Fibroblast of gingiva (primary cell): ENCODE measurements around the gene RAB6D.
"Not testable (repeated sequence)": the region's sequence is repeated elsewhere in the genome, so short reads cannot be mapped to it uniquely, and the experiment has no call there.

Experiments used
- DNase-seq: peaks from one replicate; pipeline ENCODE4 v3.0.0-alpha.2; 2011; ENCODE audit warnings: low read depth

RAB6D gene

DNA sequence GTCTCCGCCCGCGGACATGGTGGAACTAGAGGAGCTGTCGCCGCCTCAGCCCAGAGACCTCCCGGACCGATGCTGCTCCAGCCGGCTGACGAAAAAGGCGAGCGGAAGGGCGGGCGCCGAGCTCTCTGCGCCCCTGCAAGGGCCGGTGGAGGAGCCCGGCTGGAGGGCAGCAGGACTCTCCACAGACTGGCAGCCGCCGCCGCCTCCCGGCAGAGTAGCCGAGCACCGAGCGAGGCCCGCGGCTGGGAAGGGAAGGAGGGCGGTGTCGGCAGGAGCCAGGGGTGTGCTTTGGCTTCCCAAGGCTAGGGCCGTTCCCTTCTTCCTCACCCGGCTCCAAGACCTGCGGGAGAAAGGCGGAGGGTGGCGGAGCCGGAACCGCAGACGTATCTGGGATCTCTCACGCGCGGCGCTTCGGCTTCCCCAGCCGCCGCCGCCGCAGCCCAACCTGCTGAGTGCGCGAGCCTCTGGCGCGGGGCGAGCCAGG, at the start of gene RAB6D:
TSS of gene RAB6D (minus strand) at position 466 of the 484 bp plus-strand sequence. CDS start at position 18, 448 bp downstream.
- not testable (repeated sequence) for DNase-seq

DNA sequence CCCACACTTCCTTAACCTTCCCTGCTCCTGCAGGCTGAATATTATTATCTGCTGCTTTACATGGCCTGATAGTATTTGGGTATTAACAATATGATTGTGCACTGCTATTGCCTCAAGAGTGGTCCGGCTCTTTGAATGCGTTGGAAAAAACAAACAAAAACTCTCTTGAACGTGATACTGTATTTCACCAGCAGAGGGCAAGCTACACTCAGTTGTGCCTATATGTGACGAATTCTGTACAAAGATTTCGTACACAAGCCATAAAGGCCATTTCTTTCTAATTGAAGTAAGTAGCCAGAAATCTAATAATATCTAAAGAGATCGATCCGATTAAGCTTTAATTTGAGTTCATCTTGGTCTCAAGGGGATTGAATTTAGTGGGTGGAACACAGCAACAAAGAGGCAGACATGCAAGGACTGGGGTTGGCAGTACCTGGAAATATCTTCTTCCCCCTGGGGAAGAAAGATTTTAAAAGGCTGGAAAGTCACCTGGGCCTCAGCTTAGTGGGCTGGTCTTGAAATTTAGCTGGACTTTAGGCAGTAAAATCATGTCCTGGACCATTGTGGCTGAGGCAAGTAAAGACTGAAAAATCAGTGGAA, 49.3 kb upstream of the RAB6D start:
- DNase-seq: peak; percentile 38

DNA sequence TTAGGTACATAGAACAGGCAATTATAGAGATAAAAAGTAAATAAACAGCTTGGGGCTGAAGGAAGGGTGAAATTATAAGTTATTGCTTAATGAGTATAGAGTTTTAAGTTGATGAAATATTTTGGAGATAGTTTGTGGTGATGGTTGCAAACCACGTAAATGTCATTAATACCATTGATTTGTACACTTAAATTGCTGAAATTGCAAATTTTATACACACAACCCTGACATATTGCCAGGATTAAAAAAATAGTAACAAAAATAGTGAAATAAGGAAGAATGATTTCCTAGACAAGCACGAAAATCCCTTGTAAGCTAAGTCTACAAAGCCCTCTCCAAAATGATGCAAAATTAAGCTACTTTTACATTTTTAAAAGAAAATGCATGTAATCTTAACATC, 46.2 kb upstream of the RAB6D start:
- no peak for DNase-seq

DNA sequence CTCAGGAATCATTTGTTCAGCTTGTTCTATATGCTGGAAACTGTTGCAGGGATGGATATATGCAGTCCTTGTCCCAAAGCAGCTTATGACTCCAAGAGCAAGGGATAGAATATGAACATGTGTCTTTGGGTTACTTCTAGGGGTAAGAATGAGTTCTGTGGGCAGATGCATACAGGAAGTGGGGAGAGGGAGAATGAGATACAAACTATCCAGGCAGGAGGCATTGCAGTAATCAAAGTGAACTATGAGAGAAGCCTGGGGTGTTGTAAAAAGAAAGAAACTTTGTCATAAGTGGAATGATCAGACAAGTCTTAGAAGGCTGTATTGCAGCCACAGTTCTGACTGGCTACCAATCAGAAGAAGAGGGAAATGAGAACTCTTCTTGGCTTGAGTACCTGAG, 44.8 kb upstream of the RAB6D start:
- DNase-seq: no peak

DNA sequence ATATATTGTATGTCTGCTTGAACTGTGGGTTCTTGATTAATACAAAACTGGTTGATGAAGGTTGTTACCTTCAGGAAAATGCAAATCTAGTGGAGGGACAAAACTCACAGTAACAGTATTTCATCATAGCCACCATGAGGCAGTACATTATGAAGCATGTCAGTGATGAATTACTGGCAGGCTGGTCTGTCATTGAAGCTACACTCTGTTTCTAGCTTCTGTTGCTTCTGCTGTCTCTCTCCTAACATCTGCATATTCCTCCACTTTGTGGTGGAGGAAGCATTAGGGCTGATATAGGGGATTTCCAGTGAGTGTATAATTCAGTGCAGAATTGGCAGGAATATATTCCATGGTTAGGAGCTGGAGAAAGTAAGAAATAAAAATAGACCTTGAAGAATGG, 44.2 kb upstream of the RAB6D start:
- DNase-seq: no peak

DNA sequence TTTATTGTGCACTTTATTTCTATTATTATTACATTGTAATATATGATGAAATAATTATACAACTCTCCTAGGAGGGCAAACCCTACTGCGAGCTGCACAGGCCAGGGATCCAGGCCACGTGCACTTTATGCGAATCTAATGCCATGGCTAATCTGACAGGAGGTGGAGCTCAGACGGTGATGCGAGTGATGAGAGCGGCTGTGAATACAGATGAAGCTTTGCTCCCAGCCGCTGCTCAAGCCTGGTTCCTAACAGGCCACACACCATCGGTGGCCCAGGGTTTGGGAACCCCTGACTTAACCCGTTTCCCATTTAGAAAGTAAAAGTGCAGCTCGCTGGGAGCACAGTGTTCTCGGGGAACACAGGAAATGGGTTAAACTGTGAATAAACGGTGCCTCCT, 40.8 kb upstream of the RAB6D start:
- no peak for DNase-seq

DNA sequence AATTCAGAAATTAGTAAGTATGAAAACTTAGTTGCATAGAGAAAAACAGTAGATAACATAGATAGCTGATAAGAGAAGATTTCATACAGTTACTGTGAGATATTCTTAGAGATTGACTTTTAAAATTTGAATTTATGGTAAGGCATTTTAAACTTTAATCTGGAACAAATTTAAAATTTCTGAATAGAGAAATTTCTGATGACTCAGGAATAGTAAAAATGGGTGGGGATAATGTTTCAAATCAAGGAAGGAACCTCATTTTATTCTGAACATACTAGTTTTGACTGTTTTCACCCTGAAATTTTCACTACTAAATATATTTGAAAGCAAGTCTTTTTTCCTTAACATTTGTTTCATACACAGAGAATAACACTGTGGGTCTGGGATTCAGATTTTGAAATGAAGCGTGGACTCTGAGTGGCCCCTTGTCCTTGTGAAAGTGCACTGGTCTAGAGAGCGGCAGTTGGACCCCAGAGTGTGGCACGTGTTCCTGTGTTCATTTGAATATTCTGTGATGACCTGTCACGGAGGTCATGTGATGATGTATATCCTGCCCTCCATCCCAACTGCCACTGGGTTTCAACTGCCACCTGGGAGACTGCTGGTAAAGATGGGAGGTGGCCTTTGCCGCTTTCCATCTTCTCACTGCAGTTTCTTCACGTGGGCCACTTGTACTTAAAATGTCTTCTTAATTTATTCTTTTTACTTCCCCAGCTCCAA, 38.5 kb upstream of the RAB6D start:
- no peak for DNase-seq

DNA sequence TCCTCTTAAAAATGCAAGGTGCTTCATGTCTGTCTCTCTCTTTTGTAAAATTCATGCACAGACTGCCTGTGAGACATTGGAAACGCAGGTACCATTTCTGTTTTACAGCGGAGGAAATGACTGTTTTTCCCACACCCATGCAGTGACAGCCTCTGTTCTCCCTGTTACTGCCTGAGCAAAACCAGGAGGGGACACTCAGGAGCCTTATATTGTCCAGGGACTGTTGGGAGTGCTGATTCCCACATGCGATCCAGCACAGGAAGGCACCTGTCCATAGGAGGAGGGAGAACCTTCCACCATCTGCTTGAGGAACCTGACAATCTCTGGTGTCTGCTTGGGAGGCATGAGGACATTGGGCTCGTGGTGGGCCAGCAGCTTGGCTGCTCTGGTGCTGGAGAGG, 36.9 kb upstream of the RAB6D start:
- no peak for DNase-seq

DNA sequence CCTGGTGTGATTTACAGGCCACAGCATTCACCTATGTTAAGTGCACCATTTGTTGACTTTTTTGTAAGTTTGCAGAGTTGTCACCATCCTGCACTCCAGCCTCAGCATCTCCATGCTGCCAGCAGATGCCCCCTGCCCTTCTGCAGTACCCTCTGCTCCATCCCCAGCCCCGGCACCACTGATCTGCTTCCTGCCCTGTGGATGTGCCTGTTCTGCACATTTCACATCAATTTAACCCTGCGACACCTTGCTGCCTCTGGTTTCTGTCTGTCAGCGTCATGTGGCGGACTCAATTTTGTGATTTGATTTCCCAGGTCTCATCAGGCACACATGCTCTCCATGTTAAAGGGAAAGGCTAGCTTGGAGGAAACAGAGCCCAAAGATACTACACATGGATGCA, 36.5 kb upstream of the RAB6D start:
- not testable (repeated sequence) for DNase-seq

DNA sequence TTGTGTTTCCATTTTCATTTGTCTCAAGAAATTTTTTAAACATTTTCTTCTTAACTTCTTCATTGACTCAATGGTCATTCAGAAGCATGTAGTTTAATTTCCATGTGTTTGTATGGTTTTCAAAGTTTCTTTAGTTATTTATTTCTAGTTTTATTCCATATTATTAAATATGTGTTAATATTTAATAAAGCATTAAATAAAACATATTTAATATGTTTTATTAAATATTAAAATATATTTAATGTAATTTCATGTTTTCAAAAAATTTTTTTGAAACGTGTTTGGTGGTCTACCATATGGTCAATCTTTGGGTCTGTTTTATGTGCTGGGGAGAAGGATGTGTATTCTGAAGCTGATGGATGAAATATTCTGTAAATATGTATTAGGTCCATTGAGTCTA, 32.2 kb upstream of the RAB6D start:
- DNase-seq: not testable (repeated sequence)

DNA sequence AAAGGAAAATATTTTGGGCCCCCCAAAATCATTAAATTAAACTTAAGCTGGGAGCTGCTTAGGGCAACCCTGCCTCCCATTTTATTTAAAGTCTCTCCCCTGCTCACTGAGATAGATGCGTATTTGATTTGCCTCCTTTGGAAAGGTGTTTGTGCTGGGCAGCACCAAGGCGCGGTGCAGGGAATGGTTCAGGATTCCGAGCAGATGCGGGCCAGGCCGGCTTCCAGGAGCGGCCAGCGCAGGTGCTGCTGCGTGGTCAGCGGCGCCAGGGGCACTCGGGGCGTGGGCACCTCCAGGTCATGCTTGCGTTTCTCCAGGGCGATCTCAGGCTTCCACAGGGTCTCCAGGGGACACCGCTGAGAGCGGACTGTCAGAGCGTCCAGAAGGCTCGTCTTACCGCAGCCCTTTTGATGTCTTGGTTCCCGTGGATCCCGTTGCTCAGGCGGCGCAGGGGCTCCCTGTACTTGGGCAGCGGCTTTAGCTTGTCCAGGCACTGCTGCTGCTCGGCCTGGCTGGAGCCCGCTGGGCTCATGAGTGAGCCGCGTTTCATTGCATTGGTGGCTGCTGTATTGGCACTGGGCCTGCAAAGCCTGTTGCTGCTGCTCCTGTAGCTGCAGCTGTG, 31.2 kb upstream of the RAB6D start:
- DNase-seq: not testable (repeated sequence)

DNA sequence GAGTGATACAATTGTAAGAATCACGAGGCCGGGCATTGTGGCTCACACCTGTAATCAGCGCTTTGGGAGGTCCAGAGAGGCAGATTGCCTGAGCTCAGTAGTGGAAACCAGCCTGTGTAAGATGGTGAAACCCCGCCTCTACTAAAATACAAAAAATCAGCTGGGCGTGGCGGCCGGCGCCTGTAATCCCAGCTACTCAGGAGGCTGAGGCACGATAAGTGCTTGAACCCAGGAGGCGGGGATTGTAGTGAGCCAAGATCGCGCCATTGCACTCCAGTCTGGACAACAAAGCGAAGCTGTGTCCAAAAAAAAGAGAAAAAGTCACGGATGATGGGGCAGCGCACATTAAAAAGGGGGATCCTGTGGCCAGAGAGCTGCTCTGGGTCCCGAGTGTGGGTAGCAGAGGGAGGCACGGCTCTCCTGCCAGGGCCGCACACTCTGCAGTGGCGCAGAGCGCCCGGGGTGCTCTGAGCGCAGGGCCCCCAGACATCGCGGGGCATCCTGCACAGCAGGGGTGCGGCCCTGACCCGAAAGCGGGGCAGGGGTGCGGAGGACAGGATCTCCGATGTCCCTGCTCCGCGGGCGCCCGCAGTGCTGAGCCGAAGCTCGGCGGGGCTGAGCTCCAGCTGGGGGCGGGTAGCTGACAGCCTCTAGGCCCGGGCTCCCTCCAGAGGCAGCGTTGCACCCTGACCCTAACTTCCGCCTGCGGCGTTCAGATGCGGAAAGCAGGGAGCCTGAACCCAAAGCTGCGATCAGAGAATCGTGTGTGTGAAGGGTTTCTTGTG, 30.4 kb upstream of the RAB6D start:
- DNase-seq: no peak

DNA sequence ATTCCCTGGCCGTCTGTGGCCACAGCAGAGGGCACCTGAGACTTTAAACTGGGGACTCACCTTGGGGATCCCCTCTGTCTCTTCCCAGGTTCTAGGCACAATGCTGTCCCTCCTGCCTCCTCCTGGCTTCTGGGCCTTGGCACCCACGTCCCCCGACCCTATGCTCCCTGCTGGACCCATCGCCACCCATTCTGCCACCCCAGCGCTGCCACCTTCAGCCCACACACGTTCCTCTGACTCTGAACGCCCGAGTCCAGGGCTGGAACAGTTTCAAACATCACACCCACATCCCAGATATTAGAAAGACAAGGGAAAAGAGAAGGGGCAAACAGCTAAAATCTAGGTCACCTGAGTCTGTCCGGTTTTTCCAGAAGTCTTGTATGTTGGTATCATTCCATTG, 28.0 kb upstream of the RAB6D start:
- DNase-seq: not testable (repeated sequence)

DNA sequence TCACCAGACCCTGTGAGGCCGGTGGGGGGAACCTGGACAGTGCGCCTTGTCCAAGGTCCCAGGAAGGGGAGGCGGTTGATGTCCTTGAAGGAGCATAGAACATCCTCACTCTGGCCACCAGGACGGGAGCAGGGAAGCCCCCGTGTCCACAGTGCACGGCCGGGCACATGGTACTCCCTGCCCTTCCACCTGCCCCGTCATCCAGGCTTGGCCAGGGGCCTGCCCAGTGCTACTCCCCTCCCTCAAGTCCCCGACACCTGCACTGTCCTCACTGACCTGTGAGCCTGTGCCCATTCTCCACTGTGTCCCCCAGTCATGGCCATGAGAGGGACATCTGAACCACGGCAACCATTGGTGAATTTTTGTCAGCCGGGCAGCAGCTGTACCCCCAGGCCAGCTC, 27.5 kb upstream of the RAB6D start:
- not testable (repeated sequence) for DNase-seq

DNA sequence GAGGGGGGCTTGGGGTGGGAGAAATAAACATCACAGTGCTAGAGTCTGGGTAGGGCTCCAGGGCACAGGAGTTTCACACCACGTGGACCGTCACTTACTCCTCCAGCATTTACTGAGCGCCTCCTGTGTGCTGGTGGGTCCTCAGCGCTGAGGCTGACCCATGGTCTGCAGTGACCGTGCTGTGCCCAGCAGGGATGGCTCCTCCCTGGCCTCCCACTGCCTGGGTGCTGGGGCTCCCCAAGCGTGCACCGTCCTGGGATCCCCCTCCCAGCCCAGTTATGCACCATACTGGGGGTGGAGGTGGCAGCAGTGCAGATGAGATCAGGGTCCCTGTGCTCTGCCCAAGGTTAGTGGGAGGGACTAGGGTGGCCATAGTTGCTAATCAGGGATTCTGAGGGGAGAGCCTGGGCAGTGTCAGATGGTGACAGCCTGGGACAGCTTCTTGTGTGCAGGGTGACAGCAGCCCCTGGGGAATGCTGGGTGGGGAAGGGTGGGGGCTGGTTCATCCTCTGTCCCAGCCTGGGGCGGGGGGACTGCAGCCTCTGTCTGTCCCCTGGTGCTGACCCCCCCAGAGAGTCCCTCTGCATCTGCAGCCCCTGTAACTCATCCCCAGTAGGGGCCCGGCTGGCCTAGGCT, 26.6 kb upstream of the RAB6D start:
- DNase-seq: not testable (repeated sequence)

DNA sequence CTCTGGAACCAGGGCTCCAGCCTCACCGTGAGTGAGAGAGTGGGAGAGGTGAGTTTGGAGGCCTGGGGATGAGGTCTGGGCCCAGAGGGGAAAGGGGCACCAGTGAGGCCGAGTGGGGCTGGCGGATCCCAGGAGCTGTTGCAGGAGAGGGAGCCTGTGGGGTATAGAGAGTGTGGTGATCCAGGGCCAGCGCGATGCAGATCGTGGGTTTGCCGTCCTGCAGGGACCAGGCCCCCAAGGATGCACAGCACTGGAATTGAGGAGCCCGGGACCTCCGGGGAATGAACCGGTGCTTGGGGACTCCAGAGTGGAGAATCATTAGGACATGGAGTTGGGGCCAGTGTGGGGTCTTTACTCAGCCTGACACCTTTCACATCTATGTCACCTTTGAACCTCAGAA, 25.7 kb upstream of the RAB6D start:
- DNase-seq: no peak

DNA sequence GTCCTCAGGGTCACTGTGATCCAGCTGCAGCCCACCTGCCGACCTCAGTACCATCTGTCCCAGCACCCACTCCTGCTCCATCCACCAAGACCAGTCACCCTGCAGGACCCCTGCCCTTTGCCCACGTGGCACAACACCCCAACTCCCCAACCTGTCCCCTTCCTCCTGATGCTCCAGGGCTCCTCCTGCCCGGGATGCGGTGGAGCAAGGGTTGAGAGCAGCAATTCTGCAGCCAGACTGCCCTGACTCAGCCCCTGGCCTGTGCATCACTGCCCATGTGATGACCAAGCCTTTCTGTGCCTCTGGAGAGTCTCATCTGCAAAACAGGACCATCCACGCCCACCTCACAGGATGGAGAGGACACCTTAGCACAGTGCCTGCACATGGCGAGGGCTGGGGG, 24.9 kb upstream of the RAB6D start:
- DNase-seq: not testable (repeated sequence)

DNA sequence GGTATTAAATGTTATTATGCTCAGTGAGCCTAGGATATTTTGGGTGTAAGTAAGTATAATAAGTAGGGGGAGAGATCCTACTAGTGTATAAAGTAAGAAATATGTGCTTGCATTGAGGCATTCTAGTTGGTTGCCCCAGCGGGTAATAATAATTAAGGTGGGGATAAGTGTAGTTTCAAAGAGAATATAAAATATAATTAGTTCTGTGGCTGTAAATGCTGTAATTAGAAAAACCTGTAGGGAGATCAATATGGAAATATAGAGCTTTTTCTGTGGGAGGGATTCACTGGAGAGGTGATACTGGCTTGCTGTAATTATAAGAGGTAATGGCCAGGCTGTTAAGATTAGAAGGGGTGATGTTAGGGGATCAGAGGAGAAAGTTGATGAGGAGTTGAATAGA, 9.1 kb upstream of the RAB6D start:
- not testable (repeated sequence) for DNase-seq

DNA sequence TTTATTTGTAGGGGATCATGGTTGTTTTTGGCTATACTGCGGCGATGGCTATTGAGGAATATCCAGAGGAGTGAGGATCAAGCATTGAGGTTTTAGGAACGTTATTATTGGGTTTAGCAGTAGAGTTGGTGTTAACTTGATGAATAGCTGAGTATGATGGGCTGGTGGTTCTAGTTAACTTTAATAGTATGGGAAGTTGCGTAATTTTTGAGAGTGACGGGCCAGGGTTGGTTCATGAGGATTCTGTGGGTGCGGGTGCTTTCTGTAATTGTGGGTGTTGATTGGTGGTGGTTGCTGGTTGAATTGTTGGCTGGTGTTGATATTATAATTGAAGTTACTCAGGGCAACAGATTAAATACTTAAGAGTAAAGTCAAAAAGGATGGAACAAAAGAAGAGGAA, 6.0 kb upstream of the RAB6D start:
- no peak for DNase-seq

DNA sequence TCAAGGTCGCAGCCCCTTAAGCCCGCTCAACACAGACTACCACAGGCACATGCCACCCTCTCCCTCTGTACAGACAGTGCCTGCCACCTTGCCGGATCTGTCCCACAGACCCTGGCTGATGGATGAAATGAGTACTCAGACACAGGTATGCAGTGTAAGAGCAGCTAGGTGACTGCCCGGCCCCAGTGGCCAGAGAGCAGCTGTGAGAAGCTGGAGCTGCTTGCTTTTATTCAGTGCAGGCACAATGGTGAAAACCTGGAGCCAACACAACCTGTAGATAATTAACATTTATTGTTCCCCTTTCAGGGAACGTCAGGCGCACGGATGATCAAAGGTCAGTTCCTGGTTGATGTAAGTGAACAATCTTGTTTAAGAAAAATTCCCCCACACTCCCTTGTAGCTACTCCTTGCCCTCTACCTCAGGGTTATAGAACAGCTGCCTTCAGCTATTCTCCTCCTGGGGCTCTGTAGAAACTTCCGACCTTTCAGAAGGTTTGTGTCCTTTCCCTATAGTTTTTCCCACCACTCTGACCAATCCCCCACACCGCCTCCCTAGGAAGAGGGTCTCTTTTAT, 4.6 kb upstream of the RAB6D start:
- DNase-seq: not testable (repeated sequence)

DNA sequence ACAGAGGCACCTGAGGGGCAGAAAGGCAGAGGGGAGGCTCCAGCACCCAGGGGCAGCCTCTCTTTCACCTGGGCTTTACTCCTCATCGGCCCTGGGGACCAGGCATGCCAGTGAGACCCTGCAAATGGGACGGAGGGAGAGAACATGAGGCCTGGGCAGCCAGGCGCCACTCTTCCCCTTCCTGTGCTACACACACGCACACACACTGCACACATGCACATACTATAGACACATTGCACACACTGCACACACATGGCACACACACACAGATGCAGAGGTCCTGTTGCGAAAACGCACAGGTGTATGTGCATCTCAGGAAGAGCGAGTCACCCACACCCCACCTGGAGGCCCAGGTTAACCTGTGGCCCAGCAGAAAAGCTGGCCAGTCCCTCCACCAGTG, 3.4 kb upstream of the RAB6D start:
- no peak for DNase-seq

DNA sequence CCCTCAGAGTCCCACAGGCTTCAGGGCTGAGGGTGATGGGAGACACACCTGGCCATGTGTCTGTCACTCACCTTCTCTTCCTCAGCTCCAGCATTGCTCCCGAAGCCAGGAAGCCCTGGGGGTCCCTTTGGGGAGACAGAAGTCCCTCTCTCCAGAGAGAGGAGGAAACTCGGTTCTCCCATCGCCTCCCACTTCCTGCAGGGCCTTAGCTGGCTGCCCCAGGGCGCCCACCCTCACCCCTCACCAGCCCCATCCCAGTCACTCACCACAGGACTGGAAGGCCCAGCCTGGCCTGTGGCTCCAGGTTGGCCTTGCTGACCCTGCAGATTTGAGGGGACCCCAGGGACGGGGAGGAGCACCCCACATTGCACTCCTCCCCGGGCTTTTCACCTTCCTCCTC, 2.7 kb upstream of the RAB6D start:
- DNase-seq: no peak
